ENCODE data around the gene HYPK. TPM values are rescaled to one million over a fixed set of nuclear protein-coding genes. Genes with fewer than 3 reads are reported as not detected.

Gene HYPK
- total RNA-seq, 2 experiments from 2014 or later, result 16.1 to 53.6 TPM

DNA sequence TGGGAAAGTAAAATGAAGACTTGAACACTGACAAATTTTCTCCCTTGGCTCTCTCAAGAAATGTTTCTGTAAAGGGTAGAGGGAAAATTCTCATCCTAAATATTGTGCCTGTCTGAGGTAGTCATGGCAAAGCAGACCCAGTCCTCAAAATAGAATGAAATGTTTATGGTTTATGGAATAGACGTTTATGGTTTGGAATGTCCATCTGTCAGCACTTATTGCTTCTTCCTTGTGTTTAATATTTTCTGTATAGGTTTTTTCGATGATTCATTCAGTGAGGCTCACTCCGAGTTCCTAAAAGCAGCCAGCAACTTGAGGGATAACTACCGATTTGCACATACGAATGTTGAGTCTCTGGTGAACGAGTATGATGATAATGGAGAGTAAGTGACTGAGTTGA, 37.6 kb upstream of the HYPK start:
- POLR2A ChIA-PET, result no interaction called here

DNA sequence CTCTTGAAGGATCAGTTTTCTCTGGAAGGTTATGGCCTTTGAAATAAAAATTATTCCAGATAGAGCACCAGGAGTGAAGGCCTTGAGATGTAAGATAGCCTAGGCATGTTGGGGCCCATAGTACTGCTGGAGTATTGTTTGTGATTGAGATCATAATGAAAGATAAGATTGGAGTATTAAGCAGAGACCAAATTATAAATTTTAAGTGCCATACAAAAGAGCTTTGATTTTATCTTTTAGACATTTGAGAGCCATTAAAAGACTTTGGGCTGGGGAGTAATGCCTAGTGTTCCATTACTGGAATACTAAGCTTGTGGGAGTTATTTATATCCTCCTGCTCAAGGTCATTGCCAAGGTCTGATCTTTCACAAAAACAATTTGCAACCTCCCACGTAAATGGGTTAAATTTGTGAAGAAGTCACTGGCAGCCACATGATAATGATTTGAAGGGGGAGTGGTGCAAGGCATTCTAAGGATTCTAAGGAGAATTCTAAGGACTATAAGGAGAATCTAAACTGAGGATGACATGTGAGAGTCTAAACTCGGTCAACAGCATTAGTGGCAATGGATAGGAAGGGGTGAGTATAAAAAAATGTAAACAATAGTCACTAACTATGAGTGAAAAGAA, 36.5 kb upstream of the HYPK start:
- TF ChIP-seq, protein P1, sequence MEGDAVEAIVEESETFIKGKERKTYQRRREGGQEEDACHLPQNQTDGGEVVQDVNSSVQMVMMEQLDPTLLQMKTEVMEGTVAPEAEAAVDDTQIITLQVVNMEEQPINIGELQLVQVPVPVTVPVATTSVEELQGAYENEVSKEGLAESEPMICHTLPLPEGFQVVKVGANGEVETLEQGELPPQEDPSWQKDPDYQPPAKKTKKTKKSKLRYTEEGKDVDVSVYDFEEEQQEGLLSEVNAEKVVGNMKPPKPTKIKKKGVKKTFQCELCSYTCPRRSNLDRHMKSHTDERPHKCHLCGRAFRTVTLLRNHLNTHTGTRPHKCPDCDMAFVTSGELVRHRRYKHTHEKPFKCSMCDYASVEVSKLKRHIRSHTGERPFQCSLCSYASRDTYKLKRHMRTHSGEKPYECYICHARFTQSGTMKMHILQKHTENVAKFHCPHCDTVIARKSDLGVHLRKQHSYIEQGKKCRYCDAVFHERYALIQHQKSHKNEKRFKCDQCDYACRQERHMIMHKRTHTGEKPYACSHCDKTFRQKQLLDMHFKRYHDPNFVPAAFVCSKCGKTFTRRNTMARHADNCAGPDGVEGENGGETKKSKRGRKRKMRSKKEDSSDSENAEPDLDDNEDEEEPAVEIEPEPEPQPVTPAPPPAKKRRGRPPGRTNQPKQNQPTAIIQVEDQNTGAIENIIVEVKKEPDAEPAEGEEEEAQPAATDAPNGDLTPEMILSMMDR (conservative IDR thresholded peaks at IDR 0.05; ENCODE audit: low read length), result no peak
- TF ChIP-seq EZH2phosphoT487 (IDR thresholded peaks at IDR 0.05; ENCODE audit: borderline replicate concordance, low read depth, low read length), result no peak
- no peak for DNase-seq (ENCODE audit: low spot score)
- ChIA-PET CTCF (ENCODE audit: unreplicated experiment) (no interaction called here), POLR2A (no interaction called here)
- intact Hi-C loops (cut with micrococcal nuclease; ENCODE audit: unreplicated experiment), result no loop called here
- TSS peak; percentile 28 for BruUV-seq (replicated peaks)
- Histone ChIP-seq H3K27ac (ENCODE audit: low read depth, low read length, poor library complexity, severe bottlenecking) (no peak overlapping the region), H3K9me3 (ENCODE audit: low read length) (no peaks in the 10 kb centered on the region), H3K4me2 (ENCODE audit: low read length) (no peak overlapping the region), H2AFZ (ENCODE audit: low read length) (no peak overlapping the region), H3K9me2 (ENCODE audit: insufficient read depth, low read length) (no peaks in the 10 kb centered on the region), H3K4me3 (ENCODE audit: low read depth, low read length, poor library complexity, severe bottlenecking) (no peak overlapping the region), H3K79me2 (ENCODE audit: insufficient read depth, low read depth, low read length) (peaks cover 11% of the 10 kb centered on the region; the same call in 1 of the 2 replicates), H4K20me1 (ENCODE audit: insufficient read depth, low read length) (no peaks in the 10 kb centered on the region), H3K4me1 (ENCODE audit: insufficient read depth, low read length, poor library complexity, severe bottlenecking) (no peaks in the 10 kb centered on the region), H3K36me3 (ENCODE audit: insufficient read depth, low read length) (peaks cover 100% of the 10 kb centered on the region)

More for the DNA sequence above, 37.6 kb upstream of the HYPK start:
- intact Hi-C loops (cut with micrococcal nuclease; ENCODE audit: unreplicated experiment), result no loop called here
- Histone ChIP-seq H3K79me2 (ENCODE audit: insufficient read depth, low read depth, low read length) (peaks cover 18% of the 10 kb centered on the region; the same call in 1 of the 2 replicates), H3K9me2 (ENCODE audit: insufficient read depth, low read length) (no peaks in the 10 kb centered on the region), H3K36me3 (ENCODE audit: insufficient read depth, low read length) (peaks cover 100% of the 10 kb centered on the region), H4K20me1 (ENCODE audit: insufficient read depth, low read length) (no peaks in the 10 kb centered on the region), H2AFZ (ENCODE audit: low read length) (no peak overlapping the region), H3K4me2 (ENCODE audit: low read length) (no peak overlapping the region), H3K4me3 (ENCODE audit: low read depth, low read length, poor library complexity, severe bottlenecking) (no peak overlapping the region), H3K27ac (ENCODE audit: low read depth, low read length, poor library complexity, severe bottlenecking) (no peak overlapping the region), H3K9me3 (ENCODE audit: low read length) (no peaks in the 10 kb centered on the region), H3K4me1 (ENCODE audit: insufficient read depth, low read length, poor library complexity, severe bottlenecking) (no peaks in the 10 kb centered on the region)
- CTCF ChIA-PET (ENCODE audit: unreplicated experiment), result no interaction called here
- TF ChIP-seq, protein P1 (conservative IDR thresholded peaks at IDR 0.05; ENCODE audit: low read length), result no peak
- no peak for TF ChIP-seq EZH2phosphoT487 (IDR thresholded peaks at IDR 0.05; ENCODE audit: borderline replicate concordance, low read depth, low read length)
- no TSS peak for BruUV-seq (replicated peaks)
- DNase-seq (ENCODE audit: low spot score), result no peak

DNA sequence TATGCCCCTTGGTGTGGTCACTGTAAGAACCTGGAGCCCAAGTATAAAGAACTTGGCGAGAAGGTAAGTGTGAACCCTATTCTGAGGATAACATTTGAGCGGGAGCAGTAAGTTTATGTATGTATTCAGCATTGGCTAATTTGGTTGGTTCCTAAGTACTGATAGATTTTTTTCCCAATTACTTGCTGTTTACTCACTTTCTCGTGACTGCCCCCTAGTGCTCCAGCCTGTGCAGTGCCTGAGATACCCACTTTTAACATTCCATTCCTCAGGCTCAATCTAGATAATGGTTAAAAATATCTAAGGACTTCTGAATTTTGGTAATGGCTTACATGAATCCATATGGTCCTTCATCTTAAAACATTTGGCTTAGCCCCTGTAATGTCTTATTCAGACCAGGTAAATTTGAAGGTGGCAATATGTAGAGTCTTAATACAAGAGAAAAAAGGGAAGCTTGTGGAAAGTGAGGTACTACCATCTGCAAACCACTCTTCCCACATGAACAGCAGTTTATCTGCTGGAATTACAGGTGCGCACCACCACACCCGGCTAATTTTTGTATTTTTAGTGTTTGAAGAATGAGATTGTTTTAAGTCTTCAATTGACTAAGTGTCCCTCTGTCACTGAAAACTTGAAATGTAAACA, 30.7 kb upstream of the HYPK start:
- intact Hi-C loops (cut with micrococcal nuclease; ENCODE audit: unreplicated experiment), result no loop called here
- H3K36me3 ChIP-seq (ENCODE audit: insufficient read depth, low read length), result peaks cover 100% of the 10 kb centered on the region
- no peak overlapping the region for H3K4me2 ChIP-seq (ENCODE audit: low read length)
- peaks cover 34% of the 10 kb centered on the region for H3K4me1 ChIP-seq (ENCODE audit: insufficient read depth, low read length, poor library complexity, severe bottlenecking)
- H2AFZ ChIP-seq (ENCODE audit: low read length), result no peak overlapping the region
- POLR2A ChIA-PET, result interaction anchor here (0.9 to 1.2 kb wide), 2 partner anchors 19 to 31 kb away, joined by 3 read pairs; partner anchors contain the start of genes HYPK and SERINC4
- no peaks in the 10 kb centered on the region for H3K9me3 ChIP-seq (ENCODE audit: low read length)
- H3K27ac ChIP-seq (ENCODE audit: low read depth, low read length, poor library complexity, severe bottlenecking), result peak overlapping the region; percentile 34
- CTCF ChIA-PET (ENCODE audit: unreplicated experiment), result interaction anchor here (1.3 kb wide), 1 partner anchor 19 kb away, joined by 3 read pairs; no protein-coding TSS in a partner anchor
- peak; percentile 70 for DNase-seq (ENCODE audit: low spot score)
- BruUV-seq (replicated peaks), result no TSS peak
- TF ChIP-seq, protein P1 (conservative IDR thresholded peaks at IDR 0.05; ENCODE audit: low read length), result peak; percentile 93
- no peak for TF ChIP-seq EZH2phosphoT487 (IDR thresholded peaks at IDR 0.05; ENCODE audit: borderline replicate concordance, low read depth, low read length)
- peaks cover 33% of the 10 kb centered on the region for H4K20me1 ChIP-seq (ENCODE audit: insufficient read depth, low read length)
- no peaks in the 10 kb centered on the region for H3K9me2 ChIP-seq (ENCODE audit: insufficient read depth, low read length)
- H3K4me3 ChIP-seq (ENCODE audit: low read depth, low read length, poor library complexity, severe bottlenecking), result no peak overlapping the region
- H3K79me2 ChIP-seq (ENCODE audit: insufficient read depth, low read depth, low read length), result peaks cover 40% of the 10 kb centered on the region; the same call in 1 of the 2 replicates

All from OCI-LY7 (cell line).